GM19467 (cell line): ENCODE measurements around the gene PWWP2B.
"Not testable (repeated sequence)": the region's sequence is repeated elsewhere in the genome, so short reads cannot be mapped to it uniquely, and the experiment has no call there.

Source experiments
- ATAC-seq: cut with Tn5 transposase; IDR thresholded peaks from one replicate; pipeline ENCODE4 v1.9.1; 2021; ENCODE audit warnings: mild to moderate bottlenecking, moderate library complexity; ENCODE audit not compliant: unreplicated experiment

PWWP2B gene

DNA sequence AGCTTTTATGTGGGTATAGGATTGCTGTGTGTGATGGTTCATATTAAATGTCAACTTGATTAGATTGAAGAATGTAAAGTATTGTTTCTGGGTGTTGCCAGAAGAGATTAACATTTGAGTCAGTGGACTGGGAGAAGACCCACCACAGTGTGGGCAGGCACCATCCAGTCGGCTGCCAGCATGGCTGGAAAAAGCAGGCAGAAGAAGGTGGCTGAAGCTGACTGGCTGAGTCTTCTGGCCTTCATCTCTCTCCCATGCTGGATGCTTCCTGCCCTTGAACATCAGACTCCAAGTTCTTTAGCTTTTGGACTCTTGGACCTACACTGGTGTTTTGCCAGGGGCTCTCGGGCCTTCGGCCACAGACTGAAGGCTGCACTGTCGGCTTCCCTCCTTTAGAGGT, 16.0 kb upstream of the PWWP2B start:
- not testable (repeated sequence) for ATAC-seq

GRCh38 chr10:132381741-132382140, 15.3 kb upstream of the PWWP2B start:
- ATAC-seq = no peak

GRCh38 chr10:132382231-132382922, 14.6 kb upstream of the PWWP2B start:
- no peak for ATAC-seq

DNA sequence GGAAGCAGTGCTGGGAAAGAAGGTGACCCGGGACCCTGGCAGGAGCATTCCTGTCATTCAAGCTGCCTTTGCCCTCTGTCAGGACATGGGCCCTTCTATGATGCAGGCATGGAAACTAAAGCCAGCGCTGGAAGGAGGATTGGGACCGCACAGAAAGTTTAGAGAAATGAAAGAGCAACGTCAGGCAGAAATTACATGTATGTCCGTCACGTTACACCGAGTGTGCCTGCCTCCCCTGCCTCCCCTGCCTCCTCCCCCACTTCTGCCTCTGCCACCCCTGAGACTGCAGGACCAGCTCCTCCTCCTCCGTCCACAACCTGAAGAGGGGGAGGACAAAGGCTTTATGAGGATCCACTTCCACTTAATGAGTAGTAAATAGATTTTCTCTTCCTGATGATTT, 13.9 kb upstream of the PWWP2B start:
- ATAC-seq = no peak

- ATAC-seq = no peak
Measured at GRCh38 chr10:132383751-132384196, 13.2 kb upstream of the PWWP2B start.

GRCh38 chr10:132384618-132385388, 12.2 kb upstream of the PWWP2B start:
- ATAC-seq = no peak

GRCh38 chr10:132385389-132385667, 11.7 kb upstream of the PWWP2B start:
- no peak for ATAC-seq

- ATAC-seq = no peak
Measured at GRCh38 chr10:132385721-132386418, 11.1 kb upstream of the PWWP2B start.

DNA sequence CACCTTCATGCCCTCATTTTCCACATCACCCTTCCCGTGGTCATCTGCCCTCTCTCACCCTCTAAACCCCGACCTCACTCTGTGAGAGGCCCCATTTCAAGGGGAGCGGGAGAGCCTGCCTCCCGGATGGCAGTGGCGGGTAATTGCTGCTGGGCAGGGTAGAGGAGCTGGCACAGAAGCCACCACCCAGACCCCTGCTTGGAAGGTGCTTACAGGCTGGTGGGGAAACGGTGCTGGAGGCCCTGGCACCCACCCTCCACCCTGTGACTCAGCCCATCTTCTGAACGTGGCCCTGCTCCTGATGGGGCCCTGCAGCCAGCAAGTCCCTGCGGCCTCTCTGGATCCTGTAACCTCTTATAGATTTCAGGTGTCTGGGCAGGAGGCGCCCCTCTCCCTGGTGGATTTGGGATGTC, 10.6 kb upstream of the PWWP2B start:
- no peak for ATAC-seq

- not testable (repeated sequence) for ATAC-seq
Measured at GRCh38 chr10:132386896-132387295, 10.1 kb upstream of the PWWP2B start.

GRCh38 chr10:132387764-132388210, 9.2 kb upstream of the PWWP2B start:
- no peak for ATAC-seq

DNA sequence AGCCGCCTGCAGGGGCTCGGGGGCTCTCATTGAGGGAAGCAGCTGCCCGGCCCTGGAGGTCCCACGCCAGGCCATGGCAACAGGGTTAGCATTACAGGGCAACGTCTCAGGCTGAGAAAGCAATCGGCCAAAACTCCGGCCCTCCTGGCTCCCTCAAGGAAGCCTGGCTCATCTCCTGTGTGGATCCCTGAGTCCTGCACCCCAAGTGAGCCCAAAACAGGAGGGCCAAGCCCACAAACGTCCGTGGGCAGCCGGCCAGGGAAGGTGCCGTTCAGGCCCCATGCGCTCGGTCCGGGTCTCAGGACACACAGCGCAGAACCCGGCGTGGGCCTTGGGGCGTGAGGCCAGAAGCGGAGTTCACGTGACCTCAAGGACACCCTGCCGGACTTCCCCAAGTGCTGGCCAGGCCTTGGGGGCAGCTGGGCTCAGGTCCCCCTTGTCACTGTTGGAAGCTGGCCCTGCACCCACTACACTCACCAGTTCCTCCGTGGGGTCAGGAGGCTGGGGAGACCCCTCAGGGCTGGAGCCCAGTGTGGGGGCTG, 8.0 kb upstream of the PWWP2B start:
- no peak for ATAC-seq

- ATAC-seq = no peak
Measured at GRCh38 chr10:132389433-132390169, 7.4 kb upstream of the PWWP2B start.

GRCh38 chr10:132390170-132390920, 6.7 kb upstream of the PWWP2B start:
- no peak for ATAC-seq

- no peak for ATAC-seq
Measured at GRCh38 chr10:132390921-132391675, 5.9 kb upstream of the PWWP2B start.

DNA sequence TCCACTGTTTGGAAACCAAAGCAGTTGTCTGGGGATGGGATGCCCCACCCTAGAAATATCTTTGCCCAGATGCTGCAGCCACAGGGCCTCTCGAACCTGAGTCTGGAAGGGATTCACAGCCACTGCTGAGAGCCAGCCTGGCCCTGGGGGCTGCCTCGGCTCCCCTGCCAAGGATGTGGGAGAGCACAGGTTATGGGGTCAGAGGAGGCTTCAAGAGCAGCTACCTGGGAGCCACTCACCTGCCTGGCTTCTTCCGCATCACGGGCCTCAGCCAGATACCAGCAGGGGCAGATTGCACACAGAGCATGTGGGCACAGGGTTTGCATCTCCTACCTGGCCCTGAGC, 5.4 kb upstream of the PWWP2B start:
- ATAC-seq = no peak

- ATAC-seq = no peak
Measured at GRCh38 chr10:132392184-132392800, 4.7 kb upstream of the PWWP2B start.

DNA sequence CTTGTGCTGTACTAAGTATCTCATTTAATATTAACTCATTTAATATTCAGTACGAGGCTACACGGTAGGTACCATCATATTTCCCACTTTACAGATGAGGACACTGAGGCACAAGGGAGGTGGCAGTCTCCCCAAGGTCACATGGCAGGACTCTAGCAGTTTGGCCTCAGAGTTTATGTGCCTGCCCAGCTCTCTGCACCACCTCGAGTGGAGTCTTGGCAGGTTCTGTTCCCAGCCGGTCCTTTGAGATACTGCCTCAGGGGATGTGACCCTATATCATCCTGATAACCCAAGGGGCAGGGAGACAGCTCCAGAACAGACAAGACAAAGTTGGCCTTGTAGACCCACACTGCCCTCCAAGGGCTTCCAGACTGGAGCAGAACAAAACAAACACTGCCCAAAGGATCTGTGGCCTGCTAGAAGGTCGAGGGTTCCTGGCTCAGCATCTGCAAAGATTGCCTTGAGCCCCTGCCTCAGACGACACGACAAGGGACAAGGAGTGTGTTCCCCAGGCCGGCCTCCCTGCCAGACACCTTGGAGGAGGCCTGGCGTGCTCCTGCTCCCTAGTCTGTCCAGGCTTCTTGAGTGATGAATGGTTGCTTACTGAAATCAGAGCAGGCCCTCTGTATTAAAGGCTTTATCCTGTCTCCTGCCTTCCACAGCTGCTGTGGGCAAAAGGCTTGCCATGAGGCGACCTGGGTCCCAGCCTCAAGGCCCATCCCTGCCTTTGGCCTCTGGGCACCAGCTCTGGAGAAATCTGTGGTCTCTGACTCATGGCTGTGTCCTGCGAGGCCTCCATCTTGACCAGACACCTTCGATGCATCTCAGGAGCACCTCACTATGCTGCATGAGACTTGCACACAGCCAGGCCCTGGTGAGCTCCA, 3.9 kb upstream of the PWWP2B start:
- ATAC-seq = no peak
